GM10266 (cell line): ENCODE measurements around the gene RAB30.

ENCODE experiments used
- DNase-seq: peaks from one replicate; pipeline ENCODE4 v3.0.0; 2012; ENCODE audit errors: extremely low spot score
- TF ChIP-seq, protein P1 (sequence below): IDR thresholded peaks from 2 replicates; pipeline ENCODE4 v1.5.1; 2012; ENCODE audit warnings: mild to moderate bottlenecking, low read depth; ENCODE audit not compliant: control insufficient read depth, insufficient read depth; ENCODE audit errors: missing control alignments

Gene RAB30, protein sequence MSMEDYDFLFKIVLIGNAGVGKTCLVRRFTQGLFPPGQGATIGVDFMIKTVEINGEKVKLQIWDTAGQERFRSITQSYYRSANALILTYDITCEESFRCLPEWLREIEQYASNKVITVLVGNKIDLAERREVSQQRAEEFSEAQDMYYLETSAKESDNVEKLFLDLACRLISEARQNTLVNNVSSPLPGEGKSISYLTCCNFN

DNA sequence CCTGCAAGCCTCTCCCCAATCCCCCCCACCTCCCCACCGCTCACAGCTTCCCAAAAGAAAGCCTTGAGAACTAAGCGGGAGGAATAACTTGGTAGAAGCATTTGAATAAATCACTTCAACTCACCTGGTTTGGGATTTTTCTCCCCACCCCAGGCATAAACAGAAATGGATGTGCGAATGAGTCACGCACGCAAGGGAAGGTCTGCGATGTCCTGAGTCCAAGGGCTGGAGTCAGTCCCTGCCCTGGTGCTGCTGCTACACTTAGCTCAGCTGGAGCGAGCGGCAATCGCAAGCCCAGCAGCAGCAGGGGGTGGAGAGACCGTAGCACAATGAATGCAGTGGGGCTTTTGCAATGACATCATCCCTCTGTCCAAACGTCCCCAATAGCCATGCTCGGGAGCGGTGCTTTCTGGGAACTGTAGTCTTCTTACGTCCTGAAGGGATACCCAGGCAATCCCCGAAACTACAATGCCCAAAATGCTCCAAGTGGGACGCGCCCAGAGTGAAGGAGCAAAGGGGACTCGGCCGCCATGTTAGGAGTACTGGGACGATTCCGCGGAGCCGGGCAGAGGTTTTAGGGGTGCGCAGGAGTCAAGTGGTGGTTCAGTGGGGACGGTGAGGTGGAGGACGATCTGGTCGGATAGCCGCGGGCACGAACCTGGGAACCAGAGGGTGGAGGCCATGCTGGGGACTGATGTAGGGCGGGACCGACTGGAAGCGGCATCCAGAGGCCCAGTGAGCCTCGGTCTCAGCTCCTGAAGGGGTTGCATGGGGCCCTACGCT, at the start of gene RAB30:
Gene RAB30 (minus strand): TSS at position 331 of the 783 bp plus-strand sequence. CDS start 74,581 bp downstream, outside the sequence.
- peak; percentile 88 for DNase-seq
- TF ChIP-seq, protein P1, sequence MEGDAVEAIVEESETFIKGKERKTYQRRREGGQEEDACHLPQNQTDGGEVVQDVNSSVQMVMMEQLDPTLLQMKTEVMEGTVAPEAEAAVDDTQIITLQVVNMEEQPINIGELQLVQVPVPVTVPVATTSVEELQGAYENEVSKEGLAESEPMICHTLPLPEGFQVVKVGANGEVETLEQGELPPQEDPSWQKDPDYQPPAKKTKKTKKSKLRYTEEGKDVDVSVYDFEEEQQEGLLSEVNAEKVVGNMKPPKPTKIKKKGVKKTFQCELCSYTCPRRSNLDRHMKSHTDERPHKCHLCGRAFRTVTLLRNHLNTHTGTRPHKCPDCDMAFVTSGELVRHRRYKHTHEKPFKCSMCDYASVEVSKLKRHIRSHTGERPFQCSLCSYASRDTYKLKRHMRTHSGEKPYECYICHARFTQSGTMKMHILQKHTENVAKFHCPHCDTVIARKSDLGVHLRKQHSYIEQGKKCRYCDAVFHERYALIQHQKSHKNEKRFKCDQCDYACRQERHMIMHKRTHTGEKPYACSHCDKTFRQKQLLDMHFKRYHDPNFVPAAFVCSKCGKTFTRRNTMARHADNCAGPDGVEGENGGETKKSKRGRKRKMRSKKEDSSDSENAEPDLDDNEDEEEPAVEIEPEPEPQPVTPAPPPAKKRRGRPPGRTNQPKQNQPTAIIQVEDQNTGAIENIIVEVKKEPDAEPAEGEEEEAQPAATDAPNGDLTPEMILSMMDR, result peak; percentile 8

DNA sequence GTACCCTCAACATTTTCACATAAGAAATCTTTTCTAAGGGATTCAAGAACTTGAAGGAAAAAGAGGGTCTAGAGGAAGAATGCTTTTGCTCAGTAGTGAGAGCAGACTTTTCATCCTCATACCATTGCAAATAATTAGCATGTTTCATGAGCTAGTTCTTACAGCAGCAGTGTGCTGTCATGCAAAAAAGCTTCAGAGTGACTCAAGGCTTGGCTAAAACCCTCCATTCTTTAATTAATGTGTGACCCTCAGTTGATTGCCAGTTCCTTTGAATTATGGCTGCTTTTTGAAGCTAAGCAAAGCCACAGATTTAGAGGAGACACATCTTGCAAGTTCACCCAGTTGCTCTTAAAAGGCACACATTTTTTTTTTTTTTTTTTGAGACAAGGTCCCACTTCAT, 48.6 kb upstream of the RAB30 start:
- TF ChIP-seq, protein P1, result no peak
- no peak for DNase-seq

DNA sequence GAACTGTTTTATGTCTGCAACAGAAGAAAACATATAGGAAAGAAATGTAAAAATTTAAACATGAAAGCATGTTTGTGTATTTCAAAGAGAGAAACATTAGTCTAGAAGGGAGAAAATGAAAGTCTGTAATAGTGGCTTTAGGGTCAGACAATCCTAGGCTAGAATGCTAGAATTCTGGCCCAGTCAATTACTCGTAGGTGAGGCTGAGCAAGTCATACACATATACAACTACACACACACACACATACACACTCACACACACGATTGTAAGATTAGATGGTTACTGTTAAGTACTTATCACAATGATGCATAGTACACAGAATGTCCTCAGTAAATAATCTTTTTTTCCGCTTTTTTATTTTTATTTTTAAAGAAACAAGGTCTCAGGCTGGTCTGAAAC, 47.5 kb upstream of the RAB30 start:
- DNase-seq, result no peak
- TF ChIP-seq, protein P1, result no peak

DNA sequence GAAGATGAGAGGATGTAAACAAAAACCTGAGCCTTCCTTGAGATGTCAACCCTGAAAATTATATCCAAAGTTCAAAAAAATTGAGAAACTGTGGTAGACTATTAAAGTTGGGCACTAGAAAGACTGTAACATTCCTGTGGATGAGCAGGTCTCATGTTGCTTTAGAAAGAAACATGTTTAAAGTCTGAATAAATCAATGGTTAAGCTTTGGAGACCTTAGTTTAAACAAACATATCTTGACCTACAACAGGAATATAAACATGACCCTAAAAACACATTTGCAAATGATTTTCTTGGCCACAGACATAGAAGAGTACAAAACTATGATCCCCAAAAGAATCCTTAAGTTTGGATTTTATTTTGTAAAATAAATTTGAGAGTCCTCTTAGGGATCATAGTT, 47.1 kb upstream of the RAB30 start:
- DNase-seq, result no peak
- TF ChIP-seq, protein P1, result no peak

DNA sequence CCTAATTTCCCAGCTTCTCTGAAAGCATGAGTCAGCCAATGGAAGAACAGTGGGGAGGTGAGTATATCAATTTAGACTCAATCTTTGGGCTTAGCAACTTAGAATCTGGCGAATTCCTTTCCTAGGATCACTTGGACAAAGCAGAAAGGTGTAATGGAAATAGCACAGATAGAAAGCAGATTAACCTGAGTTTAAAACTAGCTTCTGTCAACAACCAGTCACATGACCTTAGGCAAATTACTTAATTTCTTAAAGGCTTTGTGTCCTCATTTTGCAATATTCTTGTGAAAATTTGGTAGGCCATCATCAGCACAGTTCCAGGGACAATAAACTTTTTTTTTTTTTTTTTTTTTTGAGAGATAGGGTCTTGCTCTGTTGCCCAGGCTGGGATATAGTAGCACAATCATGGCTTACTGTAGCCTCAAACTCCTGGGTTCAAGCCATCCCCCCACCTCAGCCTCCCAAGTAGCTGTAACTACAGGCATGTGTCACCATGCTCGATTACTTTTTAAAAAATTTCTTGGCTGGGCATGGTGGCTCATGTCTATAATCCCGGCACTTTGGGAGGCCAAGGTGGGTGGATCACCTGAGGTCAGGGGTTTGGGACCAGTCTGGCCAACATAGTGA, 44.4 kb upstream of the RAB30 start:
- DNase-seq, result no peak
- TF ChIP-seq, protein P1, result no peak

DNA sequence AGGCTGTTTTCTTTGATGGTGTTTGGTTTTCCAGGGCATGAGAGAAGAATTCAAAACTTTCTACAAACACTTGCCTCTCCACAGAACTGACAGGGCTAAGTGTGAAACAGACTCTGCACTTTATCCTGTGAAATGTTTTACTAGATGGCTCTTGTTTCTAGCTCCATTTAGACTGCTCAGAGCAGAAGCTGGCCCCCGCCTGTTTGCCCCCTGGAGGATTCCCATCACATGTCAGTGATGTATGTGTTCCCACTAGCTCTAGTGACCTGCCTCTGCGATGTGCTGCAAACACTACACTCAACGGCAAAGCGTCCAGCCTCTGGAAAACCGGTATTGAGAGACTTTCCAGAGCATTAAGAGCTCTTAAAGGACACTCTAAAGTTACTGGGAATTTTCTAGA, 43.9 kb upstream of the RAB30 start:
- no peak for DNase-seq
- TF ChIP-seq, protein P1, result no peak
